ENCODE measurements around the gene RAB3A.
"Not testable (repeated sequence)": the region's sequence is repeated elsewhere in the genome, so short reads cannot be mapped to it uniquely, and the experiment has no call there.

RAB3A gene

GRCh38 chr19:18216789-18217188, 12.9 kb upstream of the RAB3A start:
- Histone ChIP-seq H3K36me3 (ENCODE audit: insufficient read depth, low read length) (no peaks in the 10 kb centered on the region), H3K27me3 (ENCODE audit: insufficient read depth, low read length, poor library complexity) (no peaks in the 10 kb centered on the region), H3K9ac (ENCODE audit: low read depth, low read length) (no peak overlapping the region), H3K4me1 (ENCODE audit: insufficient read depth, low read length) (no peaks in the 10 kb centered on the region), H3K9me3 (ENCODE audit: insufficient read depth, low read length, severe bottlenecking) (no peaks in the 10 kb centered on the region), H3K4me3 (ENCODE audit: low read depth in 1 of 2, low read length in 2 of 2) (no peak overlapping the region), H3K4me2 (ENCODE audit: insufficient read depth, low read length) (no peak overlapping the region), H3K27ac (ENCODE audit: low read length) (no peak overlapping the region), H4K20me1 (ENCODE audit: insufficient read depth, low read length) (no peaks in the 10 kb centered on the region), H3K79me2 (ENCODE audit: insufficient read depth, low read length) (no peaks in the 10 kb centered on the region), H2AFZ (ENCODE audit: low read depth, low read length) (no peak overlapping the region)
- TF ChIP-seq CTCF (IDR thresholded peaks at IDR 0.05; ENCODE audit: borderline replicate concordance, extremely low read depth, low read length, poor library complexity, severe bottlenecking) = no peak
- no peak for DNase-seq
- no peak for ATAC-seq (ENCODE audit: insufficient read depth, low read depth)

- H3K79me2 ChIP-seq (ENCODE audit: insufficient read depth, low read length) = no peaks in the 10 kb centered on the region
- no peaks in the 10 kb centered on the region for H4K20me1 ChIP-seq (ENCODE audit: insufficient read depth, low read length)
- no peak overlapping the region for H3K27ac ChIP-seq (ENCODE audit: low read length)
- H3K9ac ChIP-seq (ENCODE audit: low read depth, low read length) = no peak overlapping the region
- TF ChIP-seq EZH2 (IDR thresholded peaks at IDR 0.05; ENCODE audit: borderline replicate concordance, low read depth, low read length, severe bottlenecking) (no peak), CTCF (IDR thresholded peaks at IDR 0.05; ENCODE audit: borderline replicate concordance, extremely low read depth, low read length, poor library complexity, severe bottlenecking) (no peak)
- no peak overlapping the region for H3K4me3 ChIP-seq (ENCODE audit: low read depth in 1 of 2, low read length in 2 of 2)
- H3K9me3 ChIP-seq (ENCODE audit: insufficient read depth, low read length, severe bottlenecking) = no peaks in the 10 kb centered on the region
- H2AFZ ChIP-seq (ENCODE audit: low read depth, low read length) = no peak overlapping the region
- no peaks in the 10 kb centered on the region for H3K36me3 ChIP-seq (ENCODE audit: insufficient read depth, low read length)
- no peaks in the 10 kb centered on the region for H3K4me1 ChIP-seq (ENCODE audit: insufficient read depth, low read length)
- no peaks in the 10 kb centered on the region for H3K27me3 ChIP-seq (ENCODE audit: insufficient read depth, low read length, poor library complexity)
- ATAC-seq (ENCODE audit: insufficient read depth, low read depth) = no peak
- no peak overlapping the region for H3K4me2 ChIP-seq (ENCODE audit: insufficient read depth, low read length)
- DNase-seq = no peak
Measured at GRCh38 chr19:18214779-18215433, 11.1 kb upstream of the RAB3A start.

- Histone ChIP-seq H3K27ac (ENCODE audit: low read length) (no peak overlapping the region), H3K36me3 (ENCODE audit: insufficient read depth, low read length) (no peaks in the 10 kb centered on the region), H3K4me2 (ENCODE audit: insufficient read depth, low read length) (no peak overlapping the region), H3K9me3 (ENCODE audit: insufficient read depth, low read length, severe bottlenecking) (no peaks in the 10 kb centered on the region), H2AFZ (ENCODE audit: low read depth, low read length) (no peak overlapping the region), H3K9ac (ENCODE audit: low read depth, low read length) (no peak overlapping the region), H3K27me3 (ENCODE audit: insufficient read depth, low read length, poor library complexity) (no peaks in the 10 kb centered on the region), H3K4me1 (ENCODE audit: insufficient read depth, low read length) (no peaks in the 10 kb centered on the region), H3K79me2 (ENCODE audit: insufficient read depth, low read length) (no peaks in the 10 kb centered on the region), H3K4me3 (ENCODE audit: low read depth in 1 of 2, low read length in 2 of 2) (no peak overlapping the region), H4K20me1 (ENCODE audit: insufficient read depth, low read length) (no peaks in the 10 kb centered on the region)
- no peak for DNase-seq
- ATAC-seq (ENCODE audit: insufficient read depth, low read depth) = no peak
- TF ChIP-seq EZH2 (IDR thresholded peaks at IDR 0.05; ENCODE audit: borderline replicate concordance, low read depth, low read length, severe bottlenecking) (no peak), CTCF (IDR thresholded peaks at IDR 0.05; ENCODE audit: borderline replicate concordance, extremely low read depth, low read length, poor library complexity, severe bottlenecking) (no peak)
Measured at GRCh38 chr19:18211683-18212082, 7.8 kb upstream of the RAB3A start.

- H3K9ac ChIP-seq (ENCODE audit: low read depth, low read length); H3K9me3 ChIP-seq (ENCODE audit: insufficient read depth, low read length, severe bottlenecking); H3K36me3 ChIP-seq (ENCODE audit: insufficient read depth, low read length); H3K4me2 ChIP-seq (ENCODE audit: insufficient read depth, low read length); DNase-seq; H3K4me3 ChIP-seq (ENCODE audit: low read depth in 1 of 2, low read length in 2 of 2); H3K27me3 ChIP-seq (ENCODE audit: insufficient read depth, low read length, poor library complexity); H2AFZ ChIP-seq (ENCODE audit: low read depth, low read length); H4K20me1 ChIP-seq (ENCODE audit: insufficient read depth, low read length); H3K79me2 ChIP-seq (ENCODE audit: insufficient read depth, low read length); ATAC-seq (ENCODE audit: insufficient read depth, low read depth); H3K27ac ChIP-seq (ENCODE audit: low read length): not testable (repeated sequence)
- peaks cover 11% of the 10 kb centered on the region for H3K4me1 ChIP-seq (ENCODE audit: insufficient read depth, low read length)
Measured at GRCh38 chr19:18209912-18210311, 6.1 kb upstream of the RAB3A start.
